SK-N-SH (cell line): ENCODE data around the gene RABL6.

Source experiments
- CTCF ChIP-seq: fragments of 200-600 bp; sonication (generic); IDR thresholded peaks from 2 replicates; pipeline ENCODE4 v1.6.1; 2017; ENCODE audit warnings: antibody characterized with exemption, mild to moderate bottlenecking, moderate library complexity
- NRF1 ChIP-seq: IDR thresholded peaks from 2 replicates; pipeline ENCODE4 v1.6.1; 2012; ENCODE audit warnings: low read depth, mild to moderate bottlenecking, low read length
- POLR2AphosphoS5 ChIP-seq: IDR thresholded peaks from 2 replicates; pipeline ENCODE4 v1.6.1; 2012; ENCODE audit warnings: low read depth, low read length
- YY1 ChIP-seq: IDR thresholded peaks from 2 replicates; pipeline ENCODE4 v1.4.0; 2012; ENCODE audit warnings: low read depth, mild to moderate bottlenecking

- TF ChIP-seq CTCF, result no peak
- no peak for TF ChIP-seq NRF1
- no peak for TF ChIP-seq POLR2AphosphoS5
- TF ChIP-seq YY1, result no peak
Observed at GRCh38 chr9:136761545-136761981, 46.2 kb upstream of the RABL6 start.
